H9 (cell line): ENCODE data around the gene SPECC1L. TPM values are rescaled to one million over a fixed set of nuclear protein-coding genes. Genes with fewer than 3 reads are reported as not detected.

ENCODE experiments used
- DNase-seq: peaks from one replicate; pipeline ENCODE4 v3.0.0-alpha.2; 2017
- H2AFZ ChIP-seq: one replicate; pipeline ENCODE4 v1.6.1; 2013; ENCODE audit warnings: mild to moderate bottlenecking, low read length, control low read depth, moderate library complexity
- H2AK5ac ChIP-seq: 2 replicates; pipeline ENCODE4 v1.6.1; 2013; ENCODE audit warnings: low read length, control low read depth, mixed read lengths; ENCODE audit not compliant: insufficient read length
- H2BK120ac ChIP-seq: one replicate; pipeline ENCODE4 v1.6.1; 2013; ENCODE audit warnings: low read depth, mild to moderate bottlenecking, low read length, control low read depth, inconsistent platforms; ENCODE audit not compliant: poor library complexity, severe bottlenecking
- H2BK12ac ChIP-seq: 2 replicates; pipeline ENCODE4 v1.6.1; 2013; ENCODE audit warnings: low read length, control low read depth, mixed read lengths, low read depth; ENCODE audit not compliant: insufficient read length
- H2BK15ac ChIP-seq: 2 replicates; pipeline ENCODE4 v1.6.1; 2013; ENCODE audit warnings: low read depth, low read length, control low read depth
- H2BK20ac ChIP-seq: one replicate; pipeline ENCODE4 v1.6.1; 2013; ENCODE audit warnings: low read depth, mild to moderate bottlenecking, low read length, control low read depth, inconsistent platforms; ENCODE audit not compliant: poor library complexity, severe bottlenecking
- H2BK5ac ChIP-seq: 2 replicates; pipeline ENCODE4 v1.6.1; 2013; ENCODE audit warnings: low read length, control low read depth, mixed read lengths; ENCODE audit not compliant: insufficient read length
- H3K14ac ChIP-seq: 2 replicates; pipeline ENCODE4 v1.6.1; 2013; ENCODE audit warnings: low read length, control low read depth; ENCODE audit not compliant: insufficient read depth
- H3K18ac ChIP-seq: 2 replicates; pipeline ENCODE4 v1.6.1; 2013; ENCODE audit warnings: low read depth, mild to moderate bottlenecking, mixed read lengths, low read length, control low read depth; ENCODE audit not compliant: insufficient read length
- H3K23ac ChIP-seq: 2 replicates; pipeline ENCODE4 v1.6.1; 2013; ENCODE audit warnings: low read length, control low read depth, mixed read lengths, low read depth; ENCODE audit not compliant: insufficient read length
- H3K23me2 ChIP-seq: 2 replicates; pipeline ENCODE4 v1.6.1; 2013; ENCODE audit warnings: low read depth, mild to moderate bottlenecking, mixed read lengths, low read length, control low read depth; ENCODE audit not compliant: insufficient read length, poor library complexity, severe bottlenecking
- H3K27ac ChIP-seq: 2 replicates; pipeline ENCODE4 v1.5.1; 2013; ENCODE audit warnings: low read length, control low read depth, mixed read lengths, low read depth; ENCODE audit not compliant: insufficient read length
- H3K27me3 ChIP-seq: 2 replicates; pipeline ENCODE4 v1.6.1; 2013; ENCODE audit warnings: low read length, control low read depth, inconsistent platforms; ENCODE audit not compliant: insufficient read depth
- H3K4ac ChIP-seq: 2 replicates; pipeline ENCODE4 v1.6.1; 2013; ENCODE audit warnings: low read depth, mild to moderate bottlenecking, control low read depth, inconsistent platforms, low read length, moderate library complexity
- H3K4me1 ChIP-seq: 2 replicates; pipeline ENCODE4 v1.6.1; 2013; ENCODE audit warnings: low read length, control low read depth, inconsistent platforms; ENCODE audit not compliant: insufficient read depth
- H3K4me2 ChIP-seq: 2 replicates; pipeline ENCODE4 v1.6.1; 2013; ENCODE audit warnings: low read length, control low read depth, mixed read lengths; ENCODE audit not compliant: insufficient read length, insufficient read depth
- H3K56ac ChIP-seq: 2 replicates; pipeline ENCODE4 v1.6.1; 2013; ENCODE audit warnings: low read depth, mild to moderate bottlenecking, mixed read lengths, low read length, control low read depth; ENCODE audit not compliant: insufficient read length
- H3K79me1 ChIP-seq: 2 replicates; pipeline ENCODE4 v1.6.1; 2013; ENCODE audit warnings: low read depth, mild to moderate bottlenecking, moderate library complexity, low read length, control low read depth, inconsistent platforms; ENCODE audit not compliant: insufficient read depth, poor library complexity, severe bottlenecking
- H3K79me2 ChIP-seq: 2 replicates; pipeline ENCODE4 v1.6.1; 2013; ENCODE audit warnings: low read length, control low read depth, inconsistent platforms; ENCODE audit not compliant: insufficient read depth
- H3K9ac ChIP-seq: 2 replicates; pipeline ENCODE4 v1.6.1; 2013; ENCODE audit warnings: low read length, control low read depth, mixed read lengths; ENCODE audit not compliant: insufficient read length; ENCODE audit errors: extremely low read depth
- H3K9me3 ChIP-seq: one replicate; pipeline ENCODE4 v1.6.1; 2013; ENCODE audit warnings: low read depth, low read length, inconsistent platforms; ENCODE audit not compliant: control insufficient read depth
- H3T11ph ChIP-seq: one replicate; pipeline ENCODE4 v1.6.1; 2013; ENCODE audit warnings: mild to moderate bottlenecking, low read length, control low read depth, inconsistent platforms
- H4K20me1 ChIP-seq: one replicate; pipeline ENCODE4 v1.6.1; 2013; ENCODE audit not compliant: control insufficient read depth, insufficient read length, insufficient read depth
- H4K5ac ChIP-seq: 2 replicates; pipeline ENCODE4 v1.6.1; 2013; ENCODE audit warnings: low read depth, mild to moderate bottlenecking, mixed read lengths, low read length, control low read depth; ENCODE audit not compliant: insufficient read length
- H4K8ac ChIP-seq: replicated peaks from 2 replicates; pipeline ENCODE4 v1.6.1; 2013; ENCODE audit warnings: low read length, control low read depth, mixed read lengths, low read depth; ENCODE audit not compliant: insufficient read length
- H4K91ac ChIP-seq: 2 replicates; pipeline ENCODE4 v1.6.1; 2013; ENCODE audit warnings: low read depth, mild to moderate bottlenecking, moderate library complexity, mixed read lengths, low read length, control low read depth; ENCODE audit not compliant: insufficient read length
- H3K27ac Mint-ChIP-seq, 3 experiments: 2 replicates in 2 of 3; 3 replicates in 1 of 3; pipeline ENCODE4 v1.8.0; 2020 to 2021; ENCODE audit warnings: mixed read lengths in 3 of 3, mild to moderate bottlenecking in 1 of 3, moderate library complexity in 1 of 3
- H3K27me3 Mint-ChIP-seq: 2 replicates; pipeline ENCODE4 v1.8.0; 2021; ENCODE audit warnings: low read depth, mild to moderate bottlenecking, moderate library complexity, mixed read lengths
- H3K36me3 Mint-ChIP-seq, 3 experiments: 2 replicates in 2 of 3; 3 replicates in 1 of 3; pipeline ENCODE4 v1.8.0; 2020 to 2021; ENCODE audit warnings: low read depth in 3 of 3, mixed read lengths in 3 of 3; ENCODE audit not compliant: insufficient read depth in 1 of 3
- H3K4me1 Mint-ChIP-seq, 2 experiments: 2 replicates each; pipeline ENCODE4 v1.8.0; 2020; ENCODE audit warnings: mixed read lengths in 2 of 2
- H3K4me3 Mint-ChIP-seq, 2 experiments: 2 replicates in 1 of 2; 3 replicates in 1 of 2; pipeline ENCODE4 v1.8.0; 2020 to 2021; ENCODE audit warnings: mild to moderate bottlenecking in 2 of 2, mixed read lengths in 2 of 2, moderate library complexity in 1 of 2
- H3K9me3 Mint-ChIP-seq, 2 experiments: 2 replicates in 1 of 2; 3 replicates in 1 of 2; pipeline ENCODE4 v1.8.0; 2020; ENCODE audit warnings: mild to moderate bottlenecking in 2 of 2, mixed read lengths in 2 of 2, moderate library complexity in 1 of 2
- WGBS: extraction: QIAGEN DNeasy Blood & Tissue Kit; methylation state at CpG from one replicate; pipeline ENCODE4 v1.1.7; 2013; ENCODE audit warnings: missing lambda C conversion rate, low lambda C conversion rate, mixed read lengths; ENCODE audit not compliant: insufficient read length; ENCODE audit errors: extremely low coverage; 5-methylcytosine and 5-hydroxymethylcytosine counted together
- total RNA-seq: library from RNA; stranded (reverse); gene quantifications from 2 replicates; pipeline ENCODE4 v1.2.1, GENCODE V29; 2021
- TF ChIP-seq, protein P1 (sequence below): fragments of 200-600 bp; sonication (generic); conservative IDR thresholded peaks from 3 replicates; pipeline ENCODE4 v1.8.0; 2021; ENCODE audit warnings: antibody characterized with exemption, mild to moderate bottlenecking

Gene SPECC1L
- total RNA-seq, 1 experiment from 2014 or later = 57.1 TPM

DNA sequence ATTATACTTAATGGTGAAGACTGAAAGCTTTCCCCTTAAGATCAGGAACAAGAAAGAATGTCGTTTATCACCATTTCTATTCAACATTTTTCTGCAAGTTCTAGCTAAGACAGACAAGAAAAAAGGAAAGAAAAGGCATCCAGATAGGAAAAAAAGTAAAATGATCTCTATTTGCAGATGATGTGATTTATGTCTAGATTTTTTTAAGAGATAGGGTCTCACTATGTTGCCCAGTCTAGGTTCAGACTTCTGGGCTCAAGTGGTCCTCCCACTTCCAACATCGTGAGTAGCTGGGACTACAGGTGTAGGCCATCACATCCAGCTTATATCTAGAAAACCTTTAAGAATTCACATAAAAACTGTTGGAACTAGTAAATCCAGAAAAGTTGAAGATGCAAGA lies 105.4 kb downstream of the SPECC1L start:
- Histone ChIP-seq H3K9ac (no peak overlapping the region), H3K14ac (no peak overlapping the region), H3K4ac (no peak overlapping the region), H4K8ac (no peak overlapping the region), H3K27me3 (no peaks in the 10 kb centered on the region), H2AK5ac (no peak overlapping the region), H3K23me2 (no peaks in the 10 kb centered on the region), H3K27ac (no peak overlapping the region), H3T11ph (no peak overlapping the region), H2BK12ac (no peak overlapping the region), H2BK5ac (no peak overlapping the region), H3K23ac (no peak overlapping the region), H3K56ac (no peak overlapping the region), H2BK120ac (no peak overlapping the region), H3K4me1 (no peaks in the 10 kb centered on the region), H4K20me1 (no peaks in the 10 kb centered on the region), H4K91ac (no peak overlapping the region), H3K79me2 (no peaks in the 10 kb centered on the region), H2BK15ac (no peak overlapping the region), H3K79me1 (no peaks in the 10 kb centered on the region), H3K18ac (no peak overlapping the region), H3K4me2 (no peak overlapping the region), H2BK20ac (no peak overlapping the region), H3K9me3 (no peaks in the 10 kb centered on the region), H4K5ac (no peak overlapping the region), H2AFZ (no peak overlapping the region)
- WGBS = no CpG with 5 or more reads among the region's 2 CpGs
- Mint-ChIP-seq H3K27me3 (no peaks in the 10 kb centered on the region), H3K4me1 (no peaks in the 10 kb centered on the region), H3K27ac (no peak overlapping the region), H3K9me3 (peaks cover 0 to 2% of the 10 kb centered on the region in 2 experiments; a peak in 2 of 5 replicates), H3K4me3 (no peak overlapping the region), H3K36me3 (peaks cover 23 to 74% (median 53%) of the 10 kb centered on the region in 3 experiments)
- TF ChIP-seq, protein P1, sequence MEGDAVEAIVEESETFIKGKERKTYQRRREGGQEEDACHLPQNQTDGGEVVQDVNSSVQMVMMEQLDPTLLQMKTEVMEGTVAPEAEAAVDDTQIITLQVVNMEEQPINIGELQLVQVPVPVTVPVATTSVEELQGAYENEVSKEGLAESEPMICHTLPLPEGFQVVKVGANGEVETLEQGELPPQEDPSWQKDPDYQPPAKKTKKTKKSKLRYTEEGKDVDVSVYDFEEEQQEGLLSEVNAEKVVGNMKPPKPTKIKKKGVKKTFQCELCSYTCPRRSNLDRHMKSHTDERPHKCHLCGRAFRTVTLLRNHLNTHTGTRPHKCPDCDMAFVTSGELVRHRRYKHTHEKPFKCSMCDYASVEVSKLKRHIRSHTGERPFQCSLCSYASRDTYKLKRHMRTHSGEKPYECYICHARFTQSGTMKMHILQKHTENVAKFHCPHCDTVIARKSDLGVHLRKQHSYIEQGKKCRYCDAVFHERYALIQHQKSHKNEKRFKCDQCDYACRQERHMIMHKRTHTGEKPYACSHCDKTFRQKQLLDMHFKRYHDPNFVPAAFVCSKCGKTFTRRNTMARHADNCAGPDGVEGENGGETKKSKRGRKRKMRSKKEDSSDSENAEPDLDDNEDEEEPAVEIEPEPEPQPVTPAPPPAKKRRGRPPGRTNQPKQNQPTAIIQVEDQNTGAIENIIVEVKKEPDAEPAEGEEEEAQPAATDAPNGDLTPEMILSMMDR = no peak
- DNase-seq = no peak
